NCI-H446 treated with DMSO at 0.1 percent for 48 hours (cell line): ENCODE results near the gene SEC24C.
"Not testable (repeated sequence)": the region's sequence is repeated elsewhere in the genome, so short reads cannot be mapped to it uniquely, and the experiment has no call there.

Source experiments
- DNase-seq: peaks from one replicate; lab custom pipeline; 2025; lab: John Stamatoyannopoulos, UW

Gene SEC24C

DNA sequence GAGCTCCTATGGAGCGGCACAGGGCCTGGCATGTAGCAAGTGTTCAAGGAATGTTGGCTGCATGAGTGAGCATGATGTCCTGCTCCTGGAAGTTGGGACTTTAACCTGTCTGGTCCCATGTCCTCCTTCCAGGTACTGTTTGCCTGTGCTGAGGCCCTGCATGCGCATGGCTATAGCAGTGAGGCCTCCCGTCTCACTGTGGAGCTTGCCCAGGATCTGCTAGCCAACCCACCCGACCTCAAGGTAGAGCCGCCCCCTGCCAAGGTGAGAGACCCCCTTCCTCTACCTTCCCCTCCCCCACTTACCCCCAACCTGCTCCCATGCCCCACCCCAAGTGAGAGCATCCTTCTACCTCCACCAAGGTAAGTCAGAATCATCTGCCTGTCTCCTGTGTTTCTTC lies 49.3 kb downstream of the SEC24C start:
- no peak for DNase-seq

DNA sequence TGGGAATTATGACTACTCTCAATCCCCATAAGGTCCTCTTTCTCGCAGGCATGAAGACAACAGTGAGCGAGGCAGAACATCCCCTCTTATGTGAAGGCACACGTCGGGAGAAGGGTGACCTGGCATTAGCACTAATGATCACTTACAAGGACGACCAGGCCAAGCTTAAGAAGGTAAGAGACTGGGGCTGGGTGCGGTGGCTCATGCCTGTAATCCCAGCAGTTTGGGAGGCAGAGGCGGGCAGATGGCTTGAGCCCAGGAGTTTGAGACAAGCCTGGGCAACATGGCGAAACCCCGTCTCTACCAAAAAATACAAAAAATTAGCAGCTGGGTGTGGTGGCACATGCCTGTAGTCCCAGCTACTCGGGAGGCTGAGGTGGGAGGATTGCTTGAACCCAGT lies 51.3 kb downstream of the SEC24C start:
- not testable (repeated sequence) for DNase-seq

DNA sequence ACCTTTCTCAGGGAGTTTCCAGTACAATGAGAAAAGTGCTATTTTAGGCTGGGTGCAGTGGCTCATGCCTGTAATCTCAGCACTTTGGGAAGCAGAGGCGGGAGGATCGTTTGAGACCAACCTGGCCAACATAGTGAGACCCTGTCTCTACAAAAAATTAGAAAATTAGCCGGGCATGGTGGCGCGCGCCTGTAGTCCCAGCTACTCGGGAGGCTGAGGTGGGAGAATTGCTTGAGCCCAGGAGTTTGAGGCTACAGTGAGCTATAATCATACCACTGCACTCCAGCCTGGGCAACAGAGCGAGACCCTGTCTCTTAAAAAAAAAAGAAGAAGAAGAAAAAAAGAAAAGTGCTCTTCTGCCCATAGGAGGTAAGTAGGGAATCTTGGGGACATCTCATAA lies 51.9 kb downstream of the SEC24C start:
- DNase-seq = not testable (repeated sequence)

DNA sequence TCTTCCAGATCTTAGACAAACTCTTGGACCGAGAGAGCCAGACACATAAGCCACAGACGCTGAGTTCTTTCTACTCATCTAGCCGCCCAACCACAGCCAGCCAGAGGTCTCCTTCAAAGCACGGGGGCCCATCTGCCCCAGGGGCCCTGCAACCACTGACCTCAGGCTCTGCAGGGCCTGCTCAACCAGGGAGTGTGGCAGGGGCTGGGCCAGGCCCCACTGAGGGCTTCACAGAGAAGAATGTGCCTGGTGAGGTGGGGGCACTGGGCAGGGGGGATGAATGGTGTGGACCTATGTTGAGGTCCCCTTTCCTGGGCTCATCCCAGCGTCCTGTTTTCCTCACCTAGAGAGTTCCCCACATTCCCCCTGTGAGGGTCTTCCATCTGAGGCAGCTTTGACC lies 52.6 kb downstream of the SEC24C start:
- no peak for DNase-seq

DNA sequence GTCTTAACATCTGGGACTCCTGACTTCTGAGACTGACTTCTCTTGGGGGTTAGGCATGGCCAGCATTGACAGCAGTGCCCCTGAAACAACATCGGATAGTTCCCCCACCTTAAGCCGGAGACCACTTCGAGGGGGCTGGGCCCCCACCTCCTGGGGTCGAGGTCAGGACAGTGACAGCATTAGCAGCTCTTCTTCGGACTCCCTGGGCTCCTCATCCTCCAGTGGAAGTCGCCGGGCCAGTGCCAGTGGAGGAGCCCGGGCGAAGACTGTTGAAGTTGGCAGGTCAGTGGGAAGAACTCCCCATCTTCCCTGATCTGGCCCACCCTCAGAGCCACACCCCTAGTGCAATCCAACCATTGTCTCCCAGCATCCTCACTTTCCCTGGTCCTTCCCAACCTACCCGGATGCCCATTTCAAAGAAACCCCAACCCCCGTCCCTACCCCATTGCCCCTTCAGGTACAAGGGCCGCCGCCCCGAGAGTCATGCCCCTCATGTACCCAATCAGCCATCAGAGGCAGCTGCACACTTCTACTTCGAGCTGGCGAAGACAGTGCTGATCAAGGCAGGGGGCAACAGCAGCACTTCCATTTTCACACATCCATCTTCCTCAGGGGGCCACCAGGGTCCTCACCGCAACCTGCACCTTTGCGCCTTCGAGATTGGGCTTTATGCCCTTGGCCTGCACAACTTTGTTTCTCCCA lies 53.3 kb downstream of the SEC24C start:
- DNase-seq = no peak

DNA sequence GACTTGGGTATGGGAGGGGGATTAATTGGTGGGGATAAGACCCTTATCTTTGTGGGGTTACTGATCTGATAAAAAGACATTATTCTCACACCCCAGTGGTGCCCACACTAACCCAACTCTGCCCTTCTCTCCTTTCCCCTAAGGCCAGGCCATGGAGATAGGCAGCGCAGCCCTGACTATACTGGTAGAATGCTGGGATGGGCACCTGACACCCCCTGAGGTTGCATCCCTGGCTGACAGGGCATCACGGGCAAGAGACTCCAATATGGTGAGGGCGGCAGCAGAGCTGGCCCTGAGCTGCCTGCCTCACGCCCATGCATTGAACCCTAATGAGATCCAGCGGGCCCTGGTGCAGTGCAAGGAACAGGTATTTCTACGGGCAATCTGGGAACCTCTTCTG lies 53.9 kb downstream of the SEC24C start:
- DNase-seq = no peak

DNA sequence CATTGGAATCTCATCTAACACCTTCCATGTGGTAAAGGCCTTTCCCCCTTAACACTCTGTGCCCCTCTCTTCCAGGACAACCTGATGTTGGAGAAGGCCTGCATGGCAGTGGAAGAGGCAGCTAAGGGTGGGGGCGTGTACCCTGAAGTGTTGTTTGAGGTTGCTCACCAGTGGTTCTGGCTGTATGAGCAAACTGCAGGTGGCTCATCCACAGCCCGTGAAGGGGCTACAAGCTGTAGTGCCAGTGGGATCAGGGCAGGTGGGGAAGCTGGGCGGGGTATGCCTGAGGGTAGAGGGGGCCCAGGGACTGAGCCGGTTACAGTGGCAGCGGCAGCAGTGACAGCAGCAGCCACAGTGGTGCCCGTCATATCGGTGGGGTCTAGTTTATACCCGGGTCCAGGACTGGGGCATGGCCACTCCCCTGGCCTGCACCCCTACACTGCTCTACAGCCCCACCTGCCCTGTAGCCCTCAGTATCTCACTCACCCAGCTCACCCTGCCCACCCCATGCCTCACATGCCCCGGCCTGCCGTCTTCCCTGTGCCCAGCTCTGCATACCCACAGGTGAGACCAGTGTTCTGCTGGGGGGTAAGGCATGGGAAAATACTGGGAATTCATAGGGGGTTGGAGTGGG lies 54.9 kb downstream of the SEC24C start:
- DNase-seq = no peak

DNA sequence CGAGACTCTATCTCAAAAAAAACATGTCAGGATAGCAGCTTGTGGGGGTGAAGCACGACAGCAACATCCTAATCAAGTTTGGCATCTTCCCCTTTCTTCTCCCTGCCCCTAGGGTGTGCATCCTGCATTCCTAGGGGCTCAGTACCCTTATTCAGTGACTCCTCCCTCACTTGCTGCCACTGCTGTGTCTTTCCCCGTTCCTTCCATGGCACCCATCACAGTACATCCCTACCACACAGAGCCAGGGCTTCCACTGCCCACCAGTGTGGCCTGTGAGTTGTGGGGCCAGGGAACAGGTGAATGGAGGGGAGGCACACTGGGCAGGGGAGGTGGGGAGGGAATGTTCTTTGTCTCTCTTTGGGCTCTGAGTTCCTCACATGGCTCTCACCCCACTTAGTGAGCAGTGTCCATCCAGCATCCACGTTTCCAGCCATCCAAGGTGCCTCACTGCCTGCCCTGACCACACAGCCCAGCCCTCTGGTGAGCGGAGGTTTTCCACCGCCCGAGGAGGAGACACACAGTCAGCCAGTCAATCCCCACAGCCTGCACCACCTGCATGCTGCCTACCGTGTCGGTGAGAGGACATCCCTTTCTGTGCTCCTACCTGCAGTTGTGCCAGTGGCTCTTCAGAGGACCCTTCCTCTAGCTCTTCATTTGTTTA lies 55.9 kb downstream of the SEC24C start:
- DNase-seq = no peak

DNA sequence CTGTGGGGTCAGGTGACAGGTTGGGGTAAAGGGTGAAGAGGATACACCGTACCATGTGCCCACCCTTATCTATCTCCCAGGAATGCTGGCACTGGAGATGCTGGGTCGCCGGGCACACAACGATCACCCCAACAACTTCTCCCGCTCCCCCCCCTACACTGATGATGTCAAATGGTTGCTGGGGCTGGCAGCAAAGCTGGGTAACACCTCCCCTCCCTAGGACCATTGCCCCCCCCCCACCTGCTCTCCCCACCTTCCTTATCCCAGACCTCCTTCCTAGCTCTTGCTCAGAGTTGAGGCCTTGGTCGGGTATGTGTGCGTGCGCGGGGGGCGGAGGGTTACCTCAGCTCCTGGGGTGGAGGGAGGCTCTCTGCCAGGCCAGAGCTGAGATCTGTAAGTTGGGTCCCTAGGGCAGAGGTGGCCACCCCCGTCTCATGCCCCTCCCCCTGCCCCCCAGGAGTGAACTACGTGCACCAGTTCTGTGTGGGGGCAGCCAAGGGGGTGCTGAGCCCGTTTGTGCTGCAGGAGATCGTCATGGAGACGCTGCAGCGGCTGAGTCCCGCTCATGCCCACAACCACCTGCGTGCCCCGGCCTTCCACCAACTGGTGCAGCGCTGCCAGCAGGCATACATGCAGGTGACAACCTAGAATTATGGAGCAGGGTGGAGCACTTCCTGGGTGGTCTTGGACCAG lies 56.5 kb downstream of the SEC24C start:
- no peak for DNase-seq

DNA sequence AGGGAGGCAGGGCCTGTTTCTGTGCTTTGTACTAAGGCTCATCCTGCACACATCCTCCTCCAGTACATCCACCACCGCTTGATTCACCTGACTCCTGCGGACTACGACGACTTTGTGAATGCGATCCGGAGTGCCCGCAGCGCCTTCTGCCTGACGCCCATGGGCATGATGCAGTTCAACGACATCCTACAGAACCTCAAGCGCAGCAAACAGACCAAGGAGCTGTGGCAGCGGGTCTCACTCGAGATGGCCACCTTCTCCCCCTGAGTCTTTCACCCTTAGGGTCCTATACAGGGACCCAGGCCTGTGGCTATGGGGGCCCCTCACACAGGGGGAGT lies 57.0 kb downstream of the SEC24C start:
- no peak for DNase-seq

DNA sequence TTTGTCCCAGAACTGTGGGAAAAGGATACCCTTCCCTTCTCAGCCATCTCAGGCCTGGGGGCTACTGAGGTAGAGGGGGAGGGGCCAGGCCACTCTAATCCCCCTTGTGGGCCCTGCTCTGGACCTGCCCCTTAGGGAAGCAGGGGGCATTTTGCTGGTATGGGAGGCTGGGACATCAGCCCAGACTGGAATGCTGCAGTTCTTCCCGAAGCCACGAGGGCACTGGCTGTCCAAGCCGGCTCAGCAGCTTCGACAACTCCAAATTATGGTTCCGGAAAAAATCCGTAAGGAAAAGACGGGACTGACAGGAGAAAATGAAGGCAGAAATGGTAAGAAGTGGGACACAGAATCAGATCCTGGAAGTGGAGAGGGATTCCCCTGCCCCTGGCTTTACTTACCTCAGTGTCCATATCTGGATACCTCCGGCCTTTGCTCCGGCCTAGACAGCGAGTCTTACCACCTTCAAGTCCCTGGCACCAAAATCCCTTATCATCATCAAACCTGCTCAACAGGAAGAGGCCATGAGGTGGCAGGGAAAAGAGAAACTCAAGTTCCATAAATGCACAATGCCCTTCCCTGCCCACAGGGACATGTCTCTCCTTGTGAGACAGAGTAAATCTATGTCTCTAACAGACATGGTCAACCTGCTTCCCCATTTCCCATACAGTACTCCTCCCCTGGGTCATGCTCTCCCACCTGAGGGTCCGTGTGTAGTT lies 58.3 kb downstream of the SEC24C start:
- DNase-seq = no peak

DNA sequence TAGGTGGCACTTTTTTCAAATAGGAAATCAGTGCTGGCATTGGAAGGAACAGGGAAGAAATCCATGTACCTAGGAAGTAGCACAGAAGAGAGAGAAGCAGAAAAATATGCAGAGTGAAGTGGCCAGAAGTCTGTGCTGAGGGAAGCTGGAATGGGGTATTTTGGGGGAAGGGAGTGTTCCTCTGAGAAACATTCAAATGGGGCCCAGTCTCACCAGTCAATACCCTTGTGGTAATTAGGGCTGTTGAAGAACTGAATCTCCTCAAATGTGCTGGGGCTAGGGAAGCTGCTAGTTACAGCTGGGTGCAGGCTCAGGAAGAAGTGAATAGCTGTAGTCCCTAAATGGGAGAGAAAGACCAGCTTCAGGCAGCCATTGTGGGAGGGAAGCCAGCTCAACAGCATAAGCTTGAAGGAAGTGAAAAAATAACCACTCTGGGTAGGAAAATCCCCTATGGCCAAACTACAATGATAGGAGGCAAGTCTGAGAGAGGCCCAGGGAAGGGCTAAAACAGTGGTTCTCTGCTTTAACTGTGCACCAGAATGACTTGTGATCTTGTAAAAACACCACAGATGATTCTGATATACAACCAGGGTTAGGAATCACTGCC lies 59.6 kb downstream of the SEC24C start:
- no peak for DNase-seq

DNA sequence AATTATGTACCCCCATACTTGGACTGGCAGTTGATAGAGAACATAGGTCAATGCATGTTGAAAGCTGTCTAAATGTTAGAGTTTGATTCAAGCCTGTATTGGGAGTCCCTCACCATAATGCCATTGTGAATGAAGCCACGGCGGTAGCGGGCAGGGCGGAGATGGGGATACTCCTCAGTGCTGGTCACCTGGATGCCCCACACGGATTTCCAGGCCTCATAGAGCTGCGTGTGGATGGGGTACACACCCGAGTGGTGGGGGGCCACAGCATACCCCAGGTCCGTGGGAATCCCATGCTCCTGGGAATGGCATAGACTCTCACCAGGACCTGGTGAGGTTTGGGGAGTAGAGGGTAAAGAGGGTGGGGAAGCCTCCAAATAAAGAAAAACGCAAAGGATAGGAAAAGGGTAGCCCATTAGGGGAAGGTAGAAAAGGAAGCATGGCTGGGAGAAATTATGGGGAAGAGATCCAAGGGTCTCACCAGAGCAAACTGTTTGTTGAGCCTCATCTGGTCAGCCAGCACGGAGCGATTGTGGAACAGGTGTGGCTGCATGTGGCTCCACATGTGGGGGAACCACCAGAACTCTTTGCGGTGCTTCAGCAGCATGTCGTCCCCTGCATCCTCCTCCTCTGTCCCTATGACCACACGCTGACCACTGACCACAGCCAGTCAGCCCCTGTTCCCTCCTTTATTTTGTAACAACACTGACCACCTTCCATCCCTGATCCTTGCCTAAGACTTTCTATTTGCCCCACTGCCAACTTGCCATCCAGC lies 62.2 kb downstream of the SEC24C start:
- DNase-seq = no peak

DNA sequence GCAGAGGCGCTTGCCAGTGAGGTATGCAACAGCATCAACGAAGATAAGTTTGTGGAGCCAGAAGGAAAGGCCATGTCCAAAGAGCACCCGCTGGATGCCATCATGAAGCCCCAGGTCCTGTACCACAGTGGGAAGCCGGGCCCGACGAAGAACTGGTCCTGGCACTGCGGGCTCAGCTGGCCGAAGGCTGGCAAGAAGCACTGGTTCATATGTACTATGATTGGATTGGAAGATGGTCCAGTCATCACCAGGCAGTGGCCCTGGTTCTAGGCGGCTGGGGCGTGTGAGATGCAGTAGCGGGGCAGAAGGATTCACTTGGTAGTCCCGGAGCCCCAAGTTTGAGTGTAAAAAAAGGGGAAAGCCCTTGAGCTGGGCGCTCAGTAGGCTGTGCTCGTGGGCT lies 63.3 kb downstream of the SEC24C start:
- DNase-seq = no peak

DNA sequence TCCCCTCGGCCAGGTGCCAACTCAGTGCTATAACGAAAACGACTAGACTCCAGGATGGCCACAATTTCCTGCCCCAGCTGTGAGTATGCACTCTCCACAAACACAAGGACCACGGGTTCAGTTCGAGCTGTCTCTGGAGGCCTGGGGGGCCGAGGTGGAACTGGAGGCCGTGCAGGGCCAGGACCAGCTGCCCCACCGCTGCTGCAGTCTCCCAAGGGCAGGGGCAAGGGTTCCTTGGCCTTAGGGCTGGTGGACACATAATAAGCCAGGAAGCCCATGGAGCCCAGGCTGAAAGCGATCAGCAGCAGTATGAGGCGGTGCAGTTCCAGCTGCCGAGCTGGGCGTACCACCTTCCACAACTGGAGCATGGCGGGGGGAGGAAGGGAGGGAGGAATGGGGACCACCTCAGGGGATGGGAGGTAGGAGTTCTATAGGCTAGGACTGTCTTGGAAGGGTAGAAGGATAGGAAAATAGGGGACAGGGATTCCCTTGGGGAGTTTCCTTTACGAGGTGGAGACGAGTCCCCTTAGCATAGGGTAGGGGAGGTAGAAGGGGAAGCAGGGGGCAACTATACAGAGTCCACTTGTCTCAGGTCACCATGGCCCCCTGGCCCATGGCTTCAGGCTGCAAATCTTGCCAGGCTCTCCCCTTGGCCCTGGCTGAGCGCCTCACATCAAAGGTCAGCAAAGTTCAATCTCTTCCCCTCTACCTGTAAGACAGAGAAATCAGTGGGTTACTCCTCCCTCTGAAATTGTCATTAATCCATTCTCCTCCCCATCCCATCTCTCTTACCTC lies 64.0 kb downstream of the SEC24C start:
- no peak for DNase-seq

DNA sequence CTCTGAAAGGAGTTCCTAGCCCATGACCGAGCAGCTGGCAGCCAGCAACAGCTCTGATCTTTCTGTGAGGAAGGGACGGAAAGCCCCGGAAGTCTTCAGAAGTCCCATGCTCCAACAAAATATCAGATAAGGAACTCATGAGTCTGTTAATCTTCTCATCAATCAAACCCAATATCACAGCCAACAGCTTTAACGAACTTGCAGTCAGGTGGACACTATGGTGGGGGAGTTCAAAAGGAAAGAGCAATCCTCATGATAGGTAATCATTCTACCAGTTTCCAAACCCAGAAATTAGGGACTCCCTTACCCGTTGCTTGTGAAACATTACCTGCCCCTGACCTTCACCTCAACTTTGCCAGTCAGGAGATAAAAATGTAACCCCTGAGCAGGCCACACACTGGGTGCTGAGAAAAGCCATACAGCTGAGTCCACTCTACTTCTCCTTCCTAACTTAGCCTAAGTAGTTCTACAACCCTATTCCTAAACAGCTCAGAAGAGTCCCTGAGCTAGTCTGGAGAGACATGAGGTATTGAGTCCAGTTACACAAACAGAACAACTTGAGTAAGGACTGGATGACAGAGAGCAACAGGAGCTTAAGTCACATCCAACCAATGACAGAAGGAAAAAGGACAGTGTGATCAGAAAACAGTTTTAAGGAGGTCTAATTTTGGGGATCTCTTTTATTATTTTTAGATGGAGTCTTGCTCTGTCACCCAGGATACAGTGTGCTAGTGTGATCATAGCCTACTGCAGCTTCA lies 65.1 kb downstream of the SEC24C start:
- DNase-seq = no peak

DNA sequence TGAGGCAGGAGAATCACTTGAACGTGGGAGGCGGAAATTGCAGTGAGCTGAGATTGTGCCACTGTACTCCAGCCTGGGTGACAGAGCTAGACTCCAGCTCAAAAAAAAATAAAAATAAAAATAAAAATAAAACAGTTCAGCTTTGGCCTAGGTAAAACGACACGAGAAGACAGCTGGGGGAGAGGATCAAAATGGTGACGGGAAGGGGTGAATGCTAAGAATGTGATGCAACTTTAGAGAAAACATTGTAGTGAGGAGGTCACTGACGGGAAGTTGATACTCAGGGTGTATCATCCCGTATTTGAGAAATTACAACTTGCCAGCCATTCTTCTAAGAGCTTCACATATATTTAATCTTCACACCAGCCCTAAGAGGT lies 66.2 kb downstream of the SEC24C start:
- no peak for DNase-seq

DNA sequence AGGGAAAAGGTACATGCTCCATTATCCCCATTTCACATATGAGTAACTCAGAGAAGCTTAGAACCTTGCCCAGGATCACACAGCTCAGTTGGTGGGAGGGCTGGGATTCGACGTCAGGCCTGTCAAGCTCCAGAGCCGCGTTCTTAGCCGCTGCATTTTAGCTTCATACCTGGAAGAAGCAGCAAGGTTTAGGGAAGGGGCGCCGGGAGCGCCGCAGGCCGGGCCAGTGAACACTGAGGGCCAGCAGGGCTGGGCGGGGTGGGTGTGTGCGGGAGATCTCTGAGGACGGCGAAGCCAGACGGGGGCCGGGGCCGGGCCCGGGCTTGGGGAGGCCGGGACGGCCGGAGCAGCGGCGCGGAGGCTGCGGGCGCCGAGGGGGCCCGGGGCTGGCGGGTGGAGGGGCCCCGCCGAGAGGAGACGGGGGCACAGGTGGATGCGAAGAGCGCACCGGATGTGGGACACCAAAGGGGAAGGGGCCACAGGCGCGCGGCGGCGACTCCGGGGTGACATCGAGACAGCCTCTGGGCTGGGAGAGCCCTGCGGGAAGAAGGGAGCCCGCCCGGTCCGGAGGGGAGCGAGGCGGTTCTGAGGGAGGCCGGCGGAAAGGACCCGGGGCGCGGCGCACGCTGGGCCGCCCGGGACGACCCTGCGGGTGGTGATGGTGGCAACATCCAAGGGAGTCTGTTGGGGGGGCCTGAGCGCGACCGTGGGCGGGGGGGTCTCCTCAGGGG lies 66.7 kb downstream of the SEC24C start:
- DNase-seq = no peak

DNA sequence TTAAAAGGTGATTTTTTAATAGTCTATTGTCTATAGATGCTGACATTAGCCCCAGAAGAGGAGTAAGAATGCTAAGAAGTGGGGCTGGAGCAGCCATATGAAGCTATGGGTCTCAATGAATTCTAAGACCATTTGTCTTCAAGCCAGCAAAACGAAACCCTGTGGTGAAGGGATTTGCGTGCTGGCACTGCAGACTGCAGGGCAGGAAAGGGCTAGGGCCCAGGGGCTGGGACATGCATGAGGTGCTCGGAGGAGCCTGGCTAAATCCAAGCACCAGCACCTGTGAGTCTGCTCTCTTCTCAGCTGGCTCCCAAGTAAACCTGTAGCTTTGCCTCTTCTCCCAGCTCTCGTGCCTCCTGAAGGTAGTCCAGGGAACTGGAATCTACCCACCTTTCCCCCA lies 68.5 kb downstream of the SEC24C start:
- DNase-seq = no peak
